ENCODE measurements around the gene FN3KRP. TPM values are rescaled to one million over a fixed set of nuclear protein-coding genes. Genes with fewer than 3 reads are reported as not detected.

FN3KRP gene
- total and polyA plus RNA-seq, 3 donors from 2014 or later, result 26.9 to 30.2 (median 29.3) TPM

DNA sequence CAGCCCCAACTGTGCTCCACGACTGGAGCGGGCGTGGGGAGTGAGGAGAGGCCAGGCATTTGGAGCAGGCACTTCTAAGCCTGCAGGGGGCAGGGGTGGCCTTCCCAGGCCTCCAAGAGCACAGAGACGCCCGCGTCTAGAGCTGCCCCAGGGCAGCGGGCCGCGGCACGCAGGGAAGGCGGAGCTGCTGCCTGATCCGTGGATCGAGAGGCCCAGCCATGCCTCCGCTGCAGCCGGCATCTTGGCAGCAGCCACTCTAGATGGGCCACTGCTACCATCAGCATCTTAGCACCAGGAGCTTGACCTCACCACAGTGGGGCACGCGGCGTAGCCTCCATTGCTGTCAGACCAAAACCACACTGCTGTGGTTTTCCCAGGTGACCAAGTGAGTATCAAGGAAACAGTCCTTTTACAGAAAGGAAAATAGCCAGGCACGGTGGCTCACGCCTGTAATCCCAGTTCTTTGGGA lies 47.8 kb upstream of the FN3KRP start:
- TF ChIP-seq, protein P1, sequence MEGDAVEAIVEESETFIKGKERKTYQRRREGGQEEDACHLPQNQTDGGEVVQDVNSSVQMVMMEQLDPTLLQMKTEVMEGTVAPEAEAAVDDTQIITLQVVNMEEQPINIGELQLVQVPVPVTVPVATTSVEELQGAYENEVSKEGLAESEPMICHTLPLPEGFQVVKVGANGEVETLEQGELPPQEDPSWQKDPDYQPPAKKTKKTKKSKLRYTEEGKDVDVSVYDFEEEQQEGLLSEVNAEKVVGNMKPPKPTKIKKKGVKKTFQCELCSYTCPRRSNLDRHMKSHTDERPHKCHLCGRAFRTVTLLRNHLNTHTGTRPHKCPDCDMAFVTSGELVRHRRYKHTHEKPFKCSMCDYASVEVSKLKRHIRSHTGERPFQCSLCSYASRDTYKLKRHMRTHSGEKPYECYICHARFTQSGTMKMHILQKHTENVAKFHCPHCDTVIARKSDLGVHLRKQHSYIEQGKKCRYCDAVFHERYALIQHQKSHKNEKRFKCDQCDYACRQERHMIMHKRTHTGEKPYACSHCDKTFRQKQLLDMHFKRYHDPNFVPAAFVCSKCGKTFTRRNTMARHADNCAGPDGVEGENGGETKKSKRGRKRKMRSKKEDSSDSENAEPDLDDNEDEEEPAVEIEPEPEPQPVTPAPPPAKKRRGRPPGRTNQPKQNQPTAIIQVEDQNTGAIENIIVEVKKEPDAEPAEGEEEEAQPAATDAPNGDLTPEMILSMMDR (IDR thresholded peaks at IDR 0.05), result peak; percentile 39 to 47 (median 42)
- TF ChIP-seq POLR2A (IDR thresholded peaks at IDR 0.05), result no peak
- intact Hi-C loops (cut with DNase I; ENCODE audit: low total_unique reads), result no loop called here
- Histone ChIP-seq H3K9me3 (no peaks in the 10 kb centered on the region), H3K27me3 (no peaks in the 10 kb centered on the region), H3K4me1 (no peaks in the 10 kb centered on the region), H3K36me3 (ENCODE audit: low read depth, missing control alignments) (no peaks in the 10 kb centered on the region), H3K4me3 (no peak overlapping the region), H3K27ac (no peak overlapping the region)
- 51 to 81% methylated on average over 10 to 20 of the region's 20 CpGs for WGBS, 2 donors
- DNase-seq, result peak; percentile 74

DNA sequence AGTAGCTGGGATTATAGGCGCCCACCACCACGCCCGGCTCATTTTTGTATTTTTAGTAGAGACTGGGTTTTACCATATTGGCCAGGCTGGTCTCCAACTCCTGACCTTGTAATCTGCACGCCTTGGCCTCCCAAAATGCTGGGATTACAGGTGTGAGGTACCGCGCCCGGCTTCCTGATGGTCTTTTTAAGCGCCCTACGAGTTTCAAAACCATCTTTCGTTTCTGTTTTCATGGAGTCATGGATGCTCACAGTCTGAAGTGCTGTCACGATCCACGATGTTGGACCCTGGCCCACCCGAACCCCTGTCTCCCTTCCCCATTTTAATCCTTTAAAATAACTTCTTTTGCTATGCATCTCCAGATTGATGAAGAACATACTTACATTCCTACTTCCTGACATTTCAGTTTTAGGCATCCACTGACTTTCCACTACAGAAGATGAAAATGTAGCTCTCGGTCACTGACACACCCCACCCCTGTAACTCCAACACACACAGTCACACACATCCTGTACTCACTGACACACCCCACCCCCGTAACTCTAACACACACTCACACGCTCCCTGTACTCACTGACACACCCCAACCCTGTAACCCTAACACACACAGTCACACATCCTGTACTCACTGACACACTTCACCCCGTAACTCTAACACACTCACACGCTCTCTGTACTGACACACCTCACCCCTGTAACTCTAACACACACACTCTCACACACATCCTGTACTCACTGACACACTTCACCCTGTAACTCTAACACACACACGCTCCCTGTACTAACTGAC lies 45.6 kb upstream of the FN3KRP start:
- Histone ChIP-seq H3K27me3 (no peaks in the 10 kb centered on the region), H3K36me3 (ENCODE audit: low read depth, missing control alignments) (no peaks in the 10 kb centered on the region), H3K9me3 (no peaks in the 10 kb centered on the region), H3K4me3 (no peak overlapping the region), H3K4me1 (no peaks in the 10 kb centered on the region), H3K27ac (peak overlapping the region in 1 of 2 donors; percentile 77)
- no peak for DNase-seq
- WGBS, 2 donors, result 77 to 91% methylated on average over 19 of the region's 19 CpGs
- TF ChIP-seq, protein P1 (IDR thresholded peaks at IDR 0.05), result no peak
- TF ChIP-seq POLR2A (IDR thresholded peaks at IDR 0.05), result no peak
- intact Hi-C loops (cut with DNase I; ENCODE audit: low total_unique reads), result no loop called here

DNA sequence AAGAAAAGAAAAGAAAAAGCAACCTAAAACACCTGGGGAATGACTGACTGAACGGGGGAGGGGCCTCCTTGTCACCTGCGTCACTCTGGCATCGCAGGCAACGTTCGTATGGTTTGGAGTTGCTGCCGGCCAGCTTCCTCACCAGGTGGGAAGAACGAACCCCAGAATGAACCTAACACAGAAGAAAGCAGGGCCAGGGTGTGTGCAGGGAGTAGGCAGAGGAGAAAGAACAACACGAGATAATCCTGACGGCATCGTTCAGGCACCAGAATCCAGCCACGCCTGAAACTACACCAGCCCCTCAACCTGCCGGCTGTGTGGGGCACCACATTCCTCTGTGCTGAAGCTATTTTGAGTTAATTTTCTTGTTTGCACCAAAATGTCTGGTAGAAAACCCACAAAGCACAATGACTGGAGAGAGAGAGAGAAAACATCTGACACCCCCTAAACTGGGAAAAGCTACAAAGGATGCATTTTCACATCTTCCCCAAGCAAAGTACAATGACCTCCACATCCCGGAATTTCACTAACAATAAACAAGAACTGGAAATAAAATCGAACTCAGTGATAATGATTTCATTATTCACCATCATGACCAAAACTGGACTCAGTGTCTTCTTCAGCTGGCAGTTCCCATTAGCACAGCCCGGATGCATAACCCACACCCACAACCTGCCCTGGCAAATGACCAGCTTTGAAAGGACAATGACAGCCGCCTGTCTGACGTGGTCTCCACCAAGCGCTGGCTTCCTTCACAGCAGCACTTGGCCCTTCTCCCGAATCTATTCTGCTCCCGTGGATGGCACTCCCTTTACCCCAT lies 41.6 kb upstream of the FN3KRP start:
- no peak for TF ChIP-seq POLR2A (IDR thresholded peaks at IDR 0.05)
- TF ChIP-seq, protein P1 (IDR thresholded peaks at IDR 0.05), result no peak
- Histone ChIP-seq H3K9me3 (no peaks in the 10 kb centered on the region), H3K4me1 (no peaks in the 10 kb centered on the region), H3K27ac (no peak overlapping the region), H3K27me3 (no peaks in the 10 kb centered on the region), H3K36me3 (ENCODE audit: low read depth, missing control alignments) (no peaks in the 10 kb centered on the region), H3K4me3 (no peak overlapping the region)
- DNase-seq, result no peak
- 73 to 82% methylated on average over 20 of the region's 20 CpGs for WGBS, 2 donors
- intact Hi-C loops (cut with DNase I; ENCODE audit: low total_unique reads), result no loop called here

DNA sequence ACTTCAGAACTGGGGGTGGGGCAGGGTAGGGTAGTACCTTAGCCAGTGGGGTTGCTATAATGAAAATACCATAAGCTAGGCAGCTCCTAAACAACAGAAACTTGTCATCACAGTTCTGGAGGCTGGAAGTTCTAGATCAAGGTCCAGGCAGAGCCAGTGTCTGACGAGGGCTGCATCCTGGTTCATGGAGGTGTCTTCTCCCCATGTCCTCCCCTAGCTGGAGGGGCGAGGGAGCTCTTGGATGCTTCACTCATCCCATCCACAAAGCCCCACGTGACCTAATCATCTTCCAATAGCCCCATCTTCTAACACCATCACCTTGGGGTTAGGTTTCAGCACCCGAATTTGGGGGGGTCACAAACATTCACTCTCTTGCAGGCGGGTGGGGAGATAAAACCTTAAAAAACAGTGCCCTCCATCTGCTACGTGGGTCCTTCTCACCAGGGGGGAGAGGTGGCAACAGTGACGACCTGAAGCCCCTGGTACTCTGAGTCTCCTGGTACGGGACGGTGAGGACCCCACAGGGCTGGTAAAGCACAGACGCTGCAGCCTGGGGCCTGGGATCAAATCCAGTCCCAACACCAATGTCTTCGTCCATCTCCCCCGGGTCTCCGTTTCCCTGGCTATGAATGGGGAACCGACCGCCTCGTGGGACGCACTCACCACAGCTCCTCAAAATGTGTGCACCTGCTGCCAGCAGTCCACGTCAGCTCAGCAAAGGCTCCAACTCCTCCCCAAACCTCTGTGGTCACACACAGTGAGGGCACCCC lies 40.8 kb upstream of the FN3KRP start:
- Histone ChIP-seq H3K4me3 (no peak overlapping the region), H3K9me3 (no peaks in the 10 kb centered on the region), H3K27ac (no peak overlapping the region), H3K36me3 (ENCODE audit: low read depth, missing control alignments) (no peaks in the 10 kb centered on the region), H3K4me1 (no peaks in the 10 kb centered on the region), H3K27me3 (no peaks in the 10 kb centered on the region)
- intact Hi-C loops (cut with DNase I; ENCODE audit: low total_unique reads), result no loop called here
- TF ChIP-seq, protein P1 (IDR thresholded peaks at IDR 0.05), result no peak
- TF ChIP-seq POLR2A (IDR thresholded peaks at IDR 0.05), result no peak
- WGBS, 2 donors, result 84 to 92% methylated on average over 16 to 18 of the region's 18 CpGs
- no peak for DNase-seq

Measured in testis (tissue), 3 donors.